CD4-positive, alpha-beta T cell treated with Interleukin-10 for 1 hour (primary cell): ENCODE results near the gene TENM4.

Source experiments
- DNase-seq: peaks from one replicate; pipeline ENCODE4 v3.0.0-alpha.2; 2020

Gene TENM4

DNA sequence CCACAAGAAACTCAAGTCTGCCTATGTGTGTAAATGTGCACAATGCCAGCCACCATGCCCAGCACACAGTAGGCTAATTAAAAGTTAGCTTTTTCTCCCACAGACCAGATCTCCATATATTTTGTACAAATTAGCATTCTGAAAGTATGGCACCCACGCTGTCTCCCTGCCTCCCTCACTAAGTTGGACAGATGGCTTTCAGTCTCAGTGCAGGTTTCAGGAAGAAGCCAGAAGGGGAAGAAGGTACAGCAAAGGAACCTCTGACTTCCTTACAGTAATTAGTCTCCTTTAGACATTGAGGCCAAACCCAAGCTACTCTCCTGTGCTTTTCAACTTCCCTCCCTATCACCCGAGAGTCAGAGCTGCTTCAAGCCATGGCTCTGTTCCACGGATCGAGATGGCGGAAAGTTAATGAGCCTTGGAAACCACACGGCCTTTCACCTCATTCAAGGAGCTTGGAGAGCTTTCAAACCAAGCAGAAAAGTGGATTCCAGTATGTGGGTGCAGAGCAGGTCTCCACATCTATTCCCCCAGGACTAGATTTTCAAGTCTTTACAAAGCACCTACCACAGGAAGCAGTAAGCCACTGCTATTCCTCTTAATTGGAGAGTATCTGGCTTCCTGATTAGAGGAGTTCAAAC is 645.1 kb downstream of the TENM4 start:
- DNase-seq: no peak

GRCh38 chr11:78791964-78792363 is 648.9 kb downstream of the TENM4 start:
- DNase-seq: no peak

DNA sequence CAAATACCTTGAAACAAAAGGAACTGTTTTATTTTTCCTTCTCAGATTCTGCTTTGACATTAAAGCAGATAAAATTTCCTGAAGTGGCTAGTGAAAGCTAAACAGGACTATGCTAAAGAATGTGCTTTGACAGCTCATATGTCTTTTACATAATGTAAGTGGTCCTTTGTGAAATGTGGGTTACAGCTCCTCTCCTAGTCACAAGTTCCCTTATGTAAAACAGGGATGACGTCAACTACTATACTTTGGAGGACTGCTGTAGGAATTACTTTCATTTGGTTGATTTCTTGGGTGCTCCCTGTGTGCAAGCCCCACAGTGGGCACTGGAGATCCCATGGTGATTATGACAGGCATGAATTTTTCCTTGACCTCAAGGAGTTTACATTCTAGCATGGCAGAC is 649.6 kb downstream of the TENM4 start:
- no peak for DNase-seq

DNA sequence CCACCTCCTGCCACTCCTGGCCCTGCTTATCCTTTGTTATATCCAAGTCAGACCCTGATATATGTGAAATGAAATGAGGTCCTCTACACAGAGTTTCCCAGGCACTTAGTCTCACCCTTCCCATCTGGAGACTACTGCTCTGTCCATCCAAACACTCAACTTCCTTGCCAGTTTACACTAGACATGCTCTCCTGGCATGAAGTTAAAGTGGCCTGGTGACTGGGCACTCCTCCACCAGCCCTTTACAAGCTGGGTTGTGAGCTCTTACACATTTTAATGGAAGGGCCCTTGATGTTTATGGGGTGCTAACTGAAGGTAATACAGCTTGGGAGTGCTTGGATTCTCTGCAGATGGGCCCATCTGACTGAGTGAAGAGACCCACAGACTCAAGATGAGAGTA is 650.0 kb downstream of the TENM4 start:
- no peak for DNase-seq

GRCh38 chr11:78789375-78789774 is 651.5 kb downstream of the TENM4 start:
- DNase-seq: no peak

GRCh38 chr11:78788533-78788932 is 652.3 kb downstream of the TENM4 start:
- no peak for DNase-seq

- DNase-seq: no peak
Observed at GRCh38 chr11:78787696-78788095, 653.1 kb downstream of the TENM4 start.

DNA sequence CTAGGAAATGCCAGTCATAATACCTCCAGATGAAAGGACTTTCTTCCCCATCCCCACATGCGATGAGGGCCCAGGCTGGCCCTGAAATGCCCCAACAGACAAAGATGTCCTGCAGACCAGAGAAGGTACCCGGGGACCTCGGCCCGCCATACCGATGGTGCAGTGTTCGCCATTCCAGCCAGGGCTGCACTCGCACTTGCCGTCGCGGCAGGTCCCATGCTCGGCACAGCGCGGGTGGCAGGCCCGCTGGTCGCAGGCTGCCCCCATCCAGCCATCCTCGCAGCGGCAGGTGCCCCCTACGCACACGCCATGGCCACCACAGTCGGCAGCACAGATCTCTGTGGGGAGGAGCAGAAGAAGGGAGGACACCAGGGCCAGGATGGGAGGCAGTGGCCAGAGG is 654.1 kb downstream of the TENM4 start:
- no peak for DNase-seq

- DNase-seq: no peak
Observed at GRCh38 chr11:78786086-78786485, 654.7 kb downstream of the TENM4 start.

GRCh38 chr11:78784321-78785061 is 656.3 kb downstream of the TENM4 start:
- DNase-seq: no peak

GRCh38 chr11:78783846-78784245 is 657.0 kb downstream of the TENM4 start:
- no peak for DNase-seq

GRCh38 chr11:78783301-78783700 is 657.5 kb downstream of the TENM4 start:
- DNase-seq: no peak

- no peak for DNase-seq
Observed at GRCh38 chr11:78782725-78783124, 658.1 kb downstream of the TENM4 start.

DNA sequence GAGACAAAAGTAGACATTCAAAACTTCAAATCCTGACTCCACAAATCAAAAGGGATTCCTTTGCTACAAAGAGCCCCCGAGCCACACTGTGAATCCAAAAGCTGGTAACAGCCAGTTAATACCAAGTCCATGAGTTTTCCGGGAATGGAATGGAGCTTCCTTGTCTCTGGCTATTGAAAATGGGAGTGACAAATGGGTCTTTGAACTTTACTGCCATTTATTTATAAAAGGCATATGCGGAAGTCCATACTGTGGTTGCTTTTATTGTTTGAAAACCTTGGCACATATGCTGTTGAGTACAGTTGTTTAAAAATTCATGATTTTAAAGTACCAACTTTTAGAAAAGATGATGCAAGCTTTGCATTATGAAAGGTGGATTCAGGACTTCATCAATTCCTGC is 659.9 kb downstream of the TENM4 start:
- no peak for DNase-seq

- no peak for DNase-seq
Observed at GRCh38 chr11:78773492-78773891, 667.3 kb downstream of the TENM4 start.

GRCh38 chr11:78773077-78773476 is 667.8 kb downstream of the TENM4 start:
- DNase-seq: no peak

DNA sequence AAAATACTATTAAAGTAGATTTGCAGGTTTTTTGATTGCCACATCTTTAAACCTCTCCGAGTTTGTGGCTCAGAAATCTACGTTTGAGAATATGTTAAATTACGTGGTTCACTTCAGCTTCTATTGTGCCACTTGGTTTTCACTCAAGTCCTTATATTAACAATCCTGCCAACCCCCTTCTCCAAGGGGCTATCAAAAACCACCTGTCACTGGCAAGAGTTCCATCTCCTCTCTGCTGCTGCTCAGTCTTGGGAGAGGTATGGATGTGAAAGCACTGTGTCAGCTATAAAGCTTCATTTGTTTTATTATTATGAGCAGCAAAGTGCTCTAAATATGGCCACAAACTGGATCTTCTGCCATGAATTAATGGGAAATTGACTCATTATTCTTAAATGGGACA is 668.6 kb downstream of the TENM4 start:
- DNase-seq: no peak

GRCh38 chr11:78770931-78771330 is 669.9 kb downstream of the TENM4 start:
- DNase-seq: no peak

DNA sequence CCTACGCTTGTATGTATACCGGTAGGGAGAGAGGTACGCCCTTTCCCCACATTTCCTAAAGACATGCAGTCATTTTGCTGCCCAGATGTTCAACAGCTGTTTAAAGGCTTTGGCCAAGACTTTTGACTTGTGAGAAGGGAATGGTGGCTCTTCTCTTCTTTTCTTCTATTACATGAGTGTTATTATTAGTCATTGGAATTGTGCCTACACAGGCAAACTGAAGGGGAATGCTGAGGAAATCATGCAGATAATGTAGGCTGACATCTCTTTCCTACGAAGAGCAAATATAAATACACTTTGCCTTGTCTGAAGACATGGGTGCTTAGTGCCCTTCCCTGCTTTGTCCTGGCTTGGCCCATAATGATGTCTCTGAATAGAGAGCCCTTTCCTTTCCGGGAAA is 671.9 kb downstream of the TENM4 start:
- DNase-seq: no peak

DNA sequence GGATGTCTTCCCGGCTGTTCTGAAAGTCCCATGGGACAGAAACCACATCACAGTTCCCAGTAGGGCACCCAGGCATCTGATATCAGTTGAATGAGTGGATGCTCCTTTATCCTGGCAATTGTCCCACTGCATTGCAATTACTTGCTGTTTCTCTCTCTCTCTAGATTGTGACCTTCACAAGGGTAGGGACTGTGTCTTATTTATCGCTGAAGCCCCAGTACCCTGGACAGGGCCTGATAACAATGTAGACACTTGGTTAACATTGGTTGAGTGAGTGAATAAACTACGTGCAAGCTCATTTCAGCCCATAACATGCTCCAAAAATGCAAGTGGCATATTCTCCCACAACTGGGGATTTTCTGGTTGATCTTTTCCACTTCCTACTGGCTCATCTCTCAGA is 672.5 kb downstream of the TENM4 start:
- no peak for DNase-seq

DNA sequence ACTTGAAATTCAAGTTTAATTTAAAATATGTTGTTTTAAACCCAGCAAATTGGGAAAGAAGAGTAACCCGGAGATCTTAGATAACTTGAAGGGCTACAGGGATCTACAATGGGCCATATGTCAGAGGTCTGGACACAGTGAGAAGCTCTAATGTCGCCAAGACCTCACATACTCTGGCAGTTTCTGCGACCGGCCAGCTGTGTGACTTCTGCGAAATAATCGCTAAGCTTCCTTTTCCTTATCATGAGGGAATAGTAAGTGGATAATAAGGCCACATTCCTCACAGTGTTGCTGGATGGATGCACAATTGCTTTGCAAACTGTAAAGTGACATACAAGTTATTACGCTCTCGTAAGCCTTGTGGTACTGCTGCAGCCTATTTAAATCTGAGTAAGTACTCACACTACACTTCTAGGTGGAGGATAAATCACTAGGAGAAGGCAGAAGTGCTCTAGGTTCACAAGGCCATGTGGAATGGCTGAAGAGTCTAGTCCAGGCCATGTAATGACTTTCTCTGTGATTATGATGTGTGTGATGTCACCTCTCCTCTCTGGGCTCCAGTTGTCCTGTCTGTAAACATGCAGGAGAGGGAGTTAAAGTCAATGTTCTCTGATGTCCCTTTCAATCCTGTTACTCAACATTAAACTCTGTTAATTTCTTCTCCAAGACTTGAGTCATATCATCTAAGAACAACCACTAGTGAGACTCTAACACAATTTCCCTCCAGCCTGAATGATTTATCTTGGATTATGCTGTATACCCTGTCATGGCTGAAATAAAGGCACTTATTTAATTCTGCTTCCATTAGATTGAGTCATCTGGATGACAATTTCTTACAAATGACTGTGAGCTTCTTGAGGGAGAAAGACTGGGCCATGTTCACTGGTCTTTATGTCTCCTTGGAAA is 673.5 kb downstream of the TENM4 start:
- DNase-seq: no peak

DNA sequence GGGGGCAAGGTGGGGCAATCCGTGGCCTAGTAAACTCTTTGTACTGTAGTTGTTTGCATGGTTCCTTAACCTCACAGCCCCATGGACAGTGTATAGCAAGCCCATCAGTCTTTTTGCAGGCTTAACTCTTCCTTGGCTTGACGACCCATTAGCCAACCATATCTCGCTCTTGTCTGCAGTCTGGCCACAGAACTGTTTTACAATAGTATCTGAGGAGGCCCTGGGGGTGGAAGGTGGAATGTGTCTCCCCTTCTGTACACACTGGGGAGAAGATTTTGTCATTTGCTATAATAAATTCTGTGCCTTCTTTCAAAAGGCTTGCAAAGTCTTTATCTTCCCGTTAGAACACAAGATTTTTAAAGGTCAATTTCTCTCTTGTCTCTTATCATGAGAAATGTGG is 675.9 kb downstream of the TENM4 start:
- no peak for DNase-seq

GRCh38 chr11:78763664-78764063 is 677.2 kb downstream of the TENM4 start:
- DNase-seq: no peak

GRCh38 chr11:78762105-78762504 is 678.7 kb downstream of the TENM4 start:
- no peak for DNase-seq
